GM19099 (cell line): ENCODE measurements around the gene APAF1.

Experiments used
- POLR2A ChIP-seq: IDR thresholded peaks from 3 replicates; pipeline ENCODE4 v1.6.1; 2011; ENCODE audit warnings: low read depth; ENCODE audit not compliant: insufficient read length; ENCODE audit errors: extremely low read depth

APAF1 gene

GRCh38 chr12:98737322-98737712 is 92.2 kb downstream of the APAF1 start:
- no peak for TF ChIP-seq POLR2A

- TF ChIP-seq POLR2A = no peak
Measured at GRCh38 chr12:98738002-98738401, 92.9 kb downstream of the APAF1 start.

GRCh38 chr12:98738539-98738938 is 93.4 kb downstream of the APAF1 start:
- no peak for TF ChIP-seq POLR2A

GRCh38 chr12:98740751-98741150 is 95.7 kb downstream of the APAF1 start:
- no peak for TF ChIP-seq POLR2A

- no peak for TF ChIP-seq POLR2A
Measured at GRCh38 chr12:98741196-98741555, 96.1 kb downstream of the APAF1 start.

DNA sequence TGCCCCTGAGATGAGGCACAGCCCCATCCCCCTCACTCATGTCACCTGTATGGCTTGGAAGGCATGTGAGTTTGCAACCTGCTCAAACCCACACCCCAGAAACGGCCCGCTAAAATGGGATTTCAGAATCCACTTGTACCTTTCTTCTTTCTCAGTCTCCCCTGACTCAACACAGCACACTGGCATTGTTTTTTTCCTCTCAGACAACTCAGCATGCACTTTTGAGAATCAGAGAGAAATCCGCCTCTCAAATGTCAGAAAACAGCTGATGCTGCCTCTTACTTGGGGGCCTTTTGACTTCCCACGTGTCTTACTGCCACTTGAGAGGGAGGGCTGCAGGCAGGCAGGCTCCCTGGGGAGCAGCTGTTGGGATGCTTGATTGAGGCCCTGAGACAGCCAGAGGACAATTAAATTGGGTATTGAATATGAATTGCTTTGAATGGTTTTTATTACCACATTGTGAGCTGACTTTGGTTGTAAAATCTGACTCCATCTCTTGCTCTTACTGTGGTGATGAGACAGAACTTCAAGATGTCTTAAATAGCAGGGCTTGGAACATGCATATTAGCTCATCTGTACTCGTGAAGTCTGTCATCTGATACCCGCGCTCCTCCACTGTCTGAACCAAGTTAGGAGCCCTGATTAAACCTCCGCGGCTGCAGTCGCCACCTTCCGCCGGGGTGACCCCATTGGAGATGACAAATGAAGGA is 96.6 kb downstream of the APAF1 start:
- no peak for TF ChIP-seq POLR2A

- TF ChIP-seq POLR2A = no peak
Measured at GRCh38 chr12:98743362-98743953, 98.4 kb downstream of the APAF1 start.

GRCh38 chr12:98744680-98745079 is 99.6 kb downstream of the APAF1 start:
- no peak for TF ChIP-seq POLR2A

- TF ChIP-seq POLR2A = no peak
Measured at GRCh38 chr12:98745578-98746391, 100.7 kb downstream of the APAF1 start.

GRCh38 chr12:98748463-98748862 is 103.4 kb downstream of the APAF1 start:
- no peak for TF ChIP-seq POLR2A

GRCh38 chr12:98750511-98750910 is 105.4 kb downstream of the APAF1 start:
- no peak for TF ChIP-seq POLR2A

DNA sequence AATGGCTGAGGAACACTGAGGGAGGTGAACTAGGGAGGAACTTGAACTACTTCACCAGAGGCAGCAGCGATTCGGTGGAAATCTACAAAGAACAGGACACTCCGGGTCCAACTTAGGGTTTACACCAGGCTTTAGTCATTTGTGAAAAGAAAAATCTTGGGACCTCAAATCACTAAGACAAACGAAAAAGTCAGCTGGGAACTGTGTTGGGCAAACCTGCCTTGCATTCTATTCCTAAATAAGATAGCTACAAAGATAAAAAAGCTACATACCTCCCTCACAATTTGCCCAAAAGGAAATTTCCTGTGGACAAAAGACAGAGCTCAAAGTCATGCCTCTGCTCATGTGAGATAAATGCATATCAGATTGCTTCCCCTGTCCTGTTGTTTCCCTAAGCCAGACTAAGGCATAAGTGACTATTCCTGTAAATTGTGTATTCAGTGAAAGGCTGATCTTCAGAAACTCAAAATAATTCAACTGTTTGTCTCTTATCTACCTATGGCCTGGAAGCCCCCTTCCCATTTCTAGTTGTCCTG is 106.6 kb downstream of the APAF1 start:
- TF ChIP-seq POLR2A = no peak

DNA sequence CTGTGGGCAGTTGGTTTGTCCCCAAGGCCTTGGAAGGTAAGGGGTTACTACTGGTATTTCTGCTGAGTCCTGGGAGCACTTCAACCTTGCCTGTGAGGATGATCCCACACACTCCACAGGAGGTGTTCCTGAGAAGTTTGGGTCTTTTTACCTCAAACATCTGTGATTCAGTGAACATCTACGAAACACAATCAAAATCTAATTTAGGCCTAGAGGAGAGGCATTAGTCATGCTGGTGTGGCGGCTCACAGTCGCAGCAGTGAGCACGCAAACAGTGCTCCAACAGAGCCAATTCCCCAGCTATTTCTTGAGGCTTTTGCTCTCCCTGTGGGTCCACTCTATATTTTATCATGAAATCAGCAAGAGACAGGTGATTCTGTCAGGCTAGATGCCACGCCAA is 107.6 kb downstream of the APAF1 start:
- no peak for TF ChIP-seq POLR2A

DNA sequence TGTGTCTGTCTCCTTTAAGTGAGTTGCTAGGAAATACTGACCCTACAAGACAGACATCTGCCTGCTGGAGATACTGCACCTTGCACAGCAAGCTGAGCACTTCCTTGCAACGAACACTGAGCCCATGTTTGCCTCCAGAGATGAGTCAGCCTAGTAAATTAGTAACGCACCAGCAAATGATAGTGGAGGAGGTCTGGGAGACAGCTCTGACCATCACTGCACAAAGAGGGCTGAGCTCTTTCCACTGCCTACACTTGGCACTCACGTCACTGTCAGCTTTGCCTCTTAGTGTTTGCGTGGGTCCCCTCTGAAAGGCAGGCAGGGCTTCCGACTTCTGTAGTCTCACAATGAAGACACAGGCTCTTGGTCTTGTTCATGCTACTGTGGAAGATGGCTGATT is 109.0 kb downstream of the APAF1 start:
- peak; percentile 63 for TF ChIP-seq POLR2A

DNA sequence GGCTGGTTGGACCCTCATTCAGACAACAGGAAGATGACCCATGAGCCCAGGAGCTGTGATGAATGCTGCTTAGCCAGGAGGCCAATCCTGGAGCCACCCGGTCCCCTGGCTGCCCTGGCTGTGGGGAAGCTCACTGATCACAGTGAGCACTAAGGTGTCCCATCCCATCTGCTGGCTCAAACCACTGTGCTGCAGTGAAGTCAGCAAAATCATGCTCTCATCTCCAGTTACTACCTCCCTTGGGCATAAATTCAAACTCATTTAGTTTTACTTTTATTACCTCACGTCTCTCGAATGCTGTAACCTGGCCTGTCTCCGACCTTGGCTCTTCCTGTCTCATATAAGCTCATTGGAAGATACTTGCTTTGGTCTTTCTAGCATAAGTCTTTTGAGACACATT is 112.4 kb downstream of the APAF1 start:
- no peak for TF ChIP-seq POLR2A

DNA sequence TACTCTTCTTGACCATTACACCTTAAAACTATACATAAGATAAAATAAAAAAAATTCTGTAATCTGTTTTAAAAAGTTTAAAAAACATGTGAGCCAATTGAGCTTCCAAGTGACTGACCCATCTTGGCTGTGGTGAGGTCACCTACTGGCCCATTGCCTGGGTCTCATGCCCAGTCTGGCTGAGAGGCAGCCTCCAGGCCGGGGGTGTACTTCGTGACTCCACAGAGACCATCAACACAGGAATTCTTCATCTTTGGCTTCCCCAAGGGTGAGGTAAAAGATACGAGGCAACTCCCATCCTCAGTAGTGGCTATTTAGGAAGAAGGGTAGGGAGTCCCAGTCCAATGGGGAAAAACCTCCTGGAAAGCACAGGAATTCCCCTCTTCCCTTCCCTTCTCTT is 113.2 kb downstream of the APAF1 start:
- TF ChIP-seq POLR2A = no peak
